ENCODE results near the gene STRBP.

Gene STRBP

DNA sequence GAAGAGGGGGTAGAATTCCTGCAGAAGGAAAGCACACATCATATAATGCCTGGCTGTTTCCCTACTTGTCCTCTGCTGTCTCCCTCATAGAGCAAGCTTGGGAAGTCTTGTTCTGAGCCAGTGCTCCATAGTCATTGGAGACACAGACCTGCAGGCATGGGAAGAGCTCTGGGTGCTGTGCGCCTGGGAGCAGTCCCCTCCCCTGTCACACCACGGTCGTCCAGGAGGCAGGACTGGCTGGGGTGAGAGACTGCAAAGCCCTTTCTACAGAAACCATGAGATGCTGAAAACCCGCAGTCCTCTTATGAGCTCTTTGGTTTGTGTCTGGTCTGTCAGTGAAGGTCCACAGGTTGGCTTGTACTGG is 170.3 kb downstream of the STRBP start:
- Histone ChIP-seq H4K20me1 (ENCODE audit: insufficient read depth, low read length) (no peaks in the 10 kb centered on the region), H3K9ac (ENCODE audit: low read length) (no peak overlapping the region), H3K4me1 (ENCODE audit: low read length) (peaks cover 6% of the 10 kb centered on the region; the same call in 1 of the 2 replicates)

GRCh38 chr9:123097430-123098095 is 170.8 kb downstream of the STRBP start:
- no peaks in the 10 kb centered on the region for H3K9me2 ChIP-seq (replicated peaks; ENCODE audit: insufficient read depth, low read length)
- H3K27ac ChIP-seq (ENCODE audit: low read length): no peak overlapping the region
- H3K4me1 ChIP-seq (ENCODE audit: low read length): peaks cover 6% of the 10 kb centered on the region; the same call in 1 of the 2 replicates
- H3F3A ChIP-seq (ENCODE audit: insufficient read depth, low read length): no peaks in the 10 kb centered on the region
- H3K79me2 ChIP-seq (ENCODE audit: low read length): no peaks in the 10 kb centered on the region
- H3K9me3 ChIP-seq (replicated peaks; ENCODE audit: insufficient read depth, low read length): no peaks in the 10 kb centered on the region
- H3K9ac ChIP-seq (ENCODE audit: low read length): no peak overlapping the region
- H3K4me2 ChIP-seq (ENCODE audit: low read depth, low read length): no peak overlapping the region
- H3K27me3 ChIP-seq (replicated peaks; ENCODE audit: insufficient read depth, low read length): no peaks in the 10 kb centered on the region
- no peak overlapping the region for H2AFZ ChIP-seq (ENCODE audit: low read length)
- 0 out of 2 replicates have a peak, but pooled peaks cover 4% of the 10 kb centered on the region for H3K36me3 ChIP-seq (replicated peaks; ENCODE audit: insufficient read depth, low read length)
- no peak overlapping the region for H3K4me3 ChIP-seq (ENCODE audit: low read length)
- H4K20me1 ChIP-seq (ENCODE audit: insufficient read depth, low read length): no peaks in the 10 kb centered on the region
- TF ChIP-seq EZH2 (optimal IDR thresholded peaks at IDR 0.05; ENCODE audit: low read depth, low read length): no peak
- TF ChIP-seq CTCF (IDR thresholded peaks at IDR 0.05; ENCODE audit: low read length): no peak
- no peak for DNase-seq

More for the DNA sequence above, 170.3 kb downstream of the STRBP start:
- Histone ChIP-seq H3K36me3 (replicated peaks; ENCODE audit: insufficient read depth, low read length) (0 out of 2 replicates have a peak, but pooled peaks cover 4% of the 10 kb centered on the region), H3K9me3 (replicated peaks; ENCODE audit: insufficient read depth, low read length) (no peaks in the 10 kb centered on the region), H3K9me2 (replicated peaks; ENCODE audit: insufficient read depth, low read length) (no peaks in the 10 kb centered on the region), H3F3A (ENCODE audit: insufficient read depth, low read length) (no peaks in the 10 kb centered on the region), H3K4me2 (ENCODE audit: low read depth, low read length) (no peak overlapping the region), H3K27ac (ENCODE audit: low read length) (no peak overlapping the region), H3K27me3 (replicated peaks; ENCODE audit: insufficient read depth, low read length) (no peaks in the 10 kb centered on the region), H3K79me2 (ENCODE audit: low read length) (no peaks in the 10 kb centered on the region), H3K4me3 (ENCODE audit: low read length) (no peak overlapping the region), H2AFZ (ENCODE audit: low read length) (no peak overlapping the region)
- DNase-seq: no peak
- TF ChIP-seq CTCF (IDR thresholded peaks at IDR 0.05; ENCODE audit: low read length) (no peak), EZH2phosphoT487 (IDR thresholded peaks at IDR 0.05; ENCODE audit: low read length) (no peak), EZH2 (optimal IDR thresholded peaks at IDR 0.05; ENCODE audit: low read depth, low read length) (no peak)

GRCh38 chr9:123096987-123097386 is 171.4 kb downstream of the STRBP start:
- Histone ChIP-seq H4K20me1 (ENCODE audit: insufficient read depth, low read length) (no peaks in the 10 kb centered on the region), H3K4me3 (ENCODE audit: low read length) (no peak overlapping the region), H3K36me3 (replicated peaks; ENCODE audit: insufficient read depth, low read length) (0 out of 2 replicates have a peak, but pooled peaks cover 4% of the 10 kb centered on the region), H3K79me2 (ENCODE audit: low read length) (no peaks in the 10 kb centered on the region), H3K9ac (ENCODE audit: low read length) (no peak overlapping the region), H2AFZ (ENCODE audit: low read length) (no peak overlapping the region), H3K9me2 (replicated peaks; ENCODE audit: insufficient read depth, low read length) (no peaks in the 10 kb centered on the region), H3F3A (ENCODE audit: insufficient read depth, low read length) (no peaks in the 10 kb centered on the region), H3K27ac (ENCODE audit: low read length) (no peak overlapping the region), H3K9me3 (replicated peaks; ENCODE audit: insufficient read depth, low read length) (no peaks in the 10 kb centered on the region), H3K4me2 (ENCODE audit: low read depth, low read length) (no peak overlapping the region), H3K27me3 (replicated peaks; ENCODE audit: insufficient read depth, low read length) (no peaks in the 10 kb centered on the region), H3K4me1 (ENCODE audit: low read length) (peaks cover 6% of the 10 kb centered on the region; the same call in 1 of the 2 replicates)
- no peak for DNase-seq
- TF ChIP-seq CTCF (IDR thresholded peaks at IDR 0.05; ENCODE audit: low read length) (no peak), EZH2 (optimal IDR thresholded peaks at IDR 0.05; ENCODE audit: low read depth, low read length) (no peak), EZH2phosphoT487 (IDR thresholded peaks at IDR 0.05; ENCODE audit: low read length) (no peak)
